K562 (cell line): Measurements from ENCODE around the gene NBR1. TPM values are rescaled to one million over a fixed set of nuclear protein-coding genes. Genes with fewer than 3 reads are reported as not detected.
A peak's percentile ranks its signal among the peaks of the same experiment; 100 is the strongest.

Source experiments
- ATF2 ChIP-seq: sonication (generic); formaldehyde crosslinking; IDR thresholded peaks from 2 replicates; pipeline ENCODE4 v1.8.1; 2022; ENCODE audit warnings: missing genetic modification reagents
- CREB1 ChIP-seq, 2 experiments: sonication (generic) in 1 of 2; formaldehyde crosslinking in 1 of 2; IDR thresholded peaks; 2 replicates each; pipeline versions ENCODE4 v1.6.1 to v1.8.0; 2012 to 2022; ENCODE audit warnings: inconsistent platforms in 1 of 2, mild to moderate bottlenecking in 1 of 2, missing genetic modification reagents in 1 of 2, moderate library complexity in 1 of 2
- CREM ChIP-seq: IDR thresholded peaks from 2 replicates; pipeline ENCODE4 v1.6.1; 2014; ENCODE audit warnings: antibody characterized with exemption, low read depth
- EWSR1 ChIP-seq: fragments of 450-650 bp; IDR thresholded peaks from 2 replicates; pipeline ENCODE4 v1.6.1; 2018; ENCODE audit warnings: borderline replicate concordance, mild to moderate bottlenecking, low read depth, moderate library complexity; ENCODE audit not compliant: partially characterized antibody
- FOXP1 ChIP-seq: sonication (generic); formaldehyde crosslinking; IDR thresholded peaks from 2 replicates; pipeline ENCODE4 v1.8.0; 2022; ENCODE audit warnings: mild to moderate bottlenecking, missing genetic modification reagents
- GABPA ChIP-seq: fragments of 200-800 bp; sonication (Bioruptor generic); conservative IDR thresholded peaks from 2 replicates; pipeline ENCODE4 v1.6.1; 2016; ENCODE audit warnings: low read depth, missing genetic modification characterization, missing compliant biosample characterization
- GATAD2A ChIP-seq: fragments of 450-650 bp; IDR thresholded peaks from 2 replicates; pipeline ENCODE4 v1.6.1; 2017
- GTF2E2 ChIP-seq: fragments of 200-800 bp; sonication (Bioruptor generic); IDR thresholded peaks from 2 replicates; pipeline ENCODE4 v1.6.1; 2016; ENCODE audit warnings: missing genetic modification characterization, missing compliant biosample characterization
- HES1 ChIP-seq: fragments of 450-650 bp; IDR thresholded peaks from 2 replicates; pipeline ENCODE4 v1.6.1; 2016; ENCODE audit warnings: low read depth, mild to moderate bottlenecking, moderate library complexity
- HNRNPUL1 ChIP-seq: fragments of 200-400 bp; formaldehyde crosslinking; IDR thresholded peaks from 2 replicates; pipeline ENCODE4 v1.6.1; 2017; ENCODE audit warnings: low read length
- IRF9 ChIP-seq: fragments of 450-650 bp; IDR thresholded peaks from 2 replicates; pipeline ENCODE4 v1.6.1; 2016; ENCODE audit warnings: missing biosample characterization, missing genetic modification characterization
- KDM2B ChIP-seq: fragments of 250-450 bp; sonication (Bioruptor Pico); IDR thresholded peaks from 2 replicates; pipeline ENCODE4 v1.8.0; 2021; ENCODE audit warnings: mild to moderate bottlenecking, moderate library complexity
- MLX ChIP-seq, 2 experiments: fragments of 450-650 bp in 1 of 2; sonication (generic) in 1 of 2; formaldehyde crosslinking; conservative IDR thresholded peaks; 2 replicates each; pipeline versions ENCODE4 v1.4.0 to v1.8.1; 2020 to 2022; ENCODE audit warnings: mild to moderate bottlenecking in 1 of 2, missing genetic modification reagents in 1 of 2
- MTA3 ChIP-seq: fragments of 450-650 bp; formaldehyde crosslinking; IDR thresholded peaks from 2 replicates; pipeline ENCODE4 v1.6.1; 2017; ENCODE audit warnings: mild to moderate bottlenecking, borderline replicate concordance
- MXD1 ChIP-seq: fragments of 250-450 bp; sonication (Bioruptor Pico); IDR thresholded peaks from 2 replicates; pipeline ENCODE4 v1.8.0; 2021; ENCODE audit warnings: borderline replicate concordance, mild to moderate bottlenecking, moderate library complexity; ENCODE audit not compliant: poor library complexity, severe bottlenecking
- NR2F6 ChIP-seq: fragments of 450-650 bp; formaldehyde crosslinking; IDR thresholded peaks from 2 replicates; pipeline ENCODE4 v1.4.0; 2020; ENCODE audit warnings: mild to moderate bottlenecking
- PML ChIP-seq: IDR thresholded peaks from 2 replicates; pipeline ENCODE4 v1.6.1; 2012; ENCODE audit warnings: low read length, inconsistent platforms
- RBM22 ChIP-seq: fragments of 200-400 bp; formaldehyde crosslinking; IDR thresholded peaks from 2 replicates; pipeline ENCODE4 v1.6.1; 2018; ENCODE audit warnings: low read length, low read depth; ENCODE audit not compliant: poor library complexity, severe bottlenecking
- SMARCA4 ChIP-seq: fragments of 450-650 bp; IDR thresholded peaks from 2 replicates; pipeline ENCODE4 v1.6.1; 2016
- ZBTB5 ChIP-seq: fragments of 450-650 bp; IDR thresholded peaks from 2 replicates; pipeline ENCODE4 v1.6.1; 2017; ENCODE audit warnings: antibody characterized with exemption
- ZKSCAN8 ChIP-seq: fragments of 200-800 bp; sonication (Bioruptor generic); IDR thresholded peaks from 2 replicates; pipeline ENCODE4 v1.6.1; 2016; ENCODE audit warnings: missing genetic modification characterization, missing compliant biosample characterization
- ZNF140 ChIP-seq: fragments of 250-450 bp; sonication (Bioruptor Pico); IDR thresholded peaks from 2 replicates; pipeline ENCODE4 v1.8.0; 2021; ENCODE audit warnings: moderate library complexity, mild to moderate bottlenecking, inconsistent platforms
- polyA plus RNA-seq, 8 experiments: library from polyadenylated mRNA; depleted of rRNA in 4 of 8; stranded (reverse) in 5 of 8; unstranded in 3 of 8; fragments of >200 nt; fragmentation: Nextera tagmentation in 2 of 8; fragmentation: Illumina TruSeq in 1 of 8; extraction: Ambion mirVana in 2 of 8; extraction: Trizol in 1 of 8; gene quantifications; 2 replicates each; pipeline versions ENCODE4 v1.2.1 to v1.2.3, GENCODE V29; 2011 to 2014; ENCODE audit warnings: inconsistent platforms in 1 of 8, missing spikeins in 1 of 8
- total RNA-seq, 7 experiments: library from RNA; depleted of rRNA in 6 of 7; stranded (reverse); fragments of >200 nt in 6 of 7; fragmentation: Illumina TruSeq in 2 of 7; extraction: Trizol in 2 of 7; gene quantifications; 2 replicates each; pipeline versions ENCODE4 v1.2.1 to v1.2.3, GENCODE V29; 2011 to 2021; ENCODE audit warnings: low replicate concordance in 1 of 7

NBR1 gene
- total and polyA plus RNA-seq, 9 of the 15 experiments (the other 6 are each of a cell fraction or from before 2014, with no cell fraction given) = 4.2 to 70.1 (median 39.9) TPM

- TF ChIP-seq CREB1 (IDR thresholded peaks at IDR 0.05) (peak; percentile 96), CREB1 (CRISPR knock-in tag; IDR thresholded peaks at IDR 0.05) (peak; percentile 90), GABPA (tag) (peak; percentile 87), GATAD2A (no peak), NR2F6 (no peak), RBM22 (no peak), FOXP1 (0 out of 2 replicates have a peak, but pooled peaks have one; percentile 41), MLX (CRISPR knock-in tag; conservative IDR thresholded peaks at IDR 0.05) (no peak), ZNF140 (CRISPR knock-in tag) (no peak), ZKSCAN8 (CRISPR knock-in tag) (no peak), GTF2E2 (peak; percentile 73), ZBTB5 (no peak), KDM2B (no peak), CREM (peak; percentile 99), PML (peak; percentile 81), MXD1 (CRISPR knock-in tag) (peak; percentile 65), HES1 (0 out of 2 replicates have a peak, but pooled peaks have one; percentile 35), EWSR1 (no peak), SMARCA4 (peak; percentile 24; the same call in 1 of the 2 replicates), IRF9 (tag) (peak; percentile 89), MTA3 (peak; percentile 68; the same call in 1 of the 2 replicates), ATF2 (CRISPR knock-in tag) (no peak), HNRNPUL1 (no peak)
Measured at GRCh38 chr17:43125133-43125966, 45.7 kb upstream of the NBR1 start, which contains the start of gene BRCA1 (continued).
